HepG2 (cell line): ENCODE results near the gene CPSF7. TPM values are rescaled to one million over a fixed set of nuclear protein-coding genes. Genes with fewer than 3 reads are reported as not detected.
"Not testable (repeated sequence)": the region's sequence is repeated elsewhere in the genome, so short reads cannot be mapped to it uniquely, and the experiment has no call there.

ENCODE experiments used
- ATAC-seq: fragments of 200-7000 bp; cut with Tn5 transposase; 3 replicates; pipeline ENCODE4 v1.9.1; 2020; ENCODE audit warnings: mild to moderate bottlenecking, moderate library complexity
- BruUV-seq: library from RNA; stranded (reverse); fragments of 400-500 nt; replicated peaks from 2 replicates; lab custom pipeline; 2021; lab: Mats Ljungman, UMichigan
- CTCF ChIA-PET: fragments of 300-600 bp; formaldehyde crosslinking; extraction: SDS; loops from one replicate; lab custom pipeline; 2021; ENCODE audit warnings: low total read pairs, inconsistent platforms, low intra/inter-chr PET ratio; lab: Yijun Ruan, JAX
- POLR2A ChIA-PET: fragments of 350-600 bp; sonication (Branson Sonifier 250); formaldehyde crosslinking; loops from one replicate; lab custom pipeline; 2020; ENCODE audit warnings: antibody characterized with exemption, inconsistent platforms; lab: Yijun Ruan, JAX
- DNase-seq: peaks from one replicate; pipeline ENCODE4 v3.0.0-alpha.2; 2015; ENCODE audit warnings: low spot score
- FAIRE-seq: peaks from 3 replicates; lab custom pipeline; 2011; peaks lifted over from hg19 to GRCh38; lab: Jason Lieb, UNC
- H2AFZ ChIP-seq: one replicate; pipeline ENCODE4 v1.6.1; 2011; ENCODE audit warnings: low read length, inconsistent platforms
- H3K27ac ChIP-seq: fragments of 300-600 bp; 3 replicates; pipeline ENCODE4 v1.8.0; 2011; ENCODE audit warnings: mixed run types, mild to moderate bottlenecking, mixed read lengths, low read length, inconsistent platforms; ENCODE audit not compliant: insufficient read depth; ENCODE audit errors: extremely low read length
- H3K27me3 ChIP-seq, 2 experiments: fragments of 200-600 bp in 1 of 2; 2 replicates in 1 of 2; 3 replicates in 1 of 2; pipeline versions ENCODE4 v1.6.0 to v1.8.0; 2011; ENCODE audit warnings: low read length in 2 of 2, mild to moderate bottlenecking in 2 of 2, moderate library complexity in 2 of 2, inconsistent platforms in 1 of 2; ENCODE audit not compliant: insufficient read depth in 2 of 2, control insufficient read depth in 1 of 2
- H3K36me3 ChIP-seq, 2 experiments: fragments of 200-600 bp in 1 of 2; replicated peaks in 1 of 2; 2 replicates in 1 of 2; 3 replicates in 1 of 2; pipeline versions ENCODE4 v1.5.1 to v1.8.0; 2011; ENCODE audit warnings: low read length in 2 of 2, inconsistent platforms in 1 of 2; ENCODE audit not compliant: insufficient read depth in 2 of 2, control insufficient read depth in 1 of 2
- H3K4me1 ChIP-seq: 2 replicates; pipeline ENCODE4 v1.5.1; 2012; ENCODE audit warnings: low read length, inconsistent platforms; ENCODE audit not compliant: insufficient read depth
- H3K4me2 ChIP-seq: 2 replicates; pipeline ENCODE4 v1.6.0; 2011; ENCODE audit warnings: low read depth, low read length, inconsistent platforms
- H3K4me3 ChIP-seq, 3 experiments: fragments of 200-600 bp in 1 of 3; sonication (generic), shearing (Covaris generic) in 1 of 3; replicated peaks in 1 of 3; 2 replicates each; pipeline ENCODE4 v1.5.1; 2011 to 2016; ENCODE audit warnings: low read length in 3 of 3, inconsistent platforms in 2 of 3, low read depth in 2 of 3, mild to moderate bottlenecking in 2 of 3, control low read depth in 1 of 3, mixed read lengths in 1 of 3; ENCODE audit not compliant: insufficient read depth in 1 of 3
- H3K79me2 ChIP-seq: one replicate; pipeline ENCODE4 v1.6.1; 2011; ENCODE audit warnings: low read length, inconsistent platforms; ENCODE audit not compliant: insufficient read depth
- H3K9ac ChIP-seq: 2 replicates; pipeline ENCODE4 v1.6.0; 2011; ENCODE audit warnings: mild to moderate bottlenecking, low read depth, low read length, inconsistent platforms; ENCODE audit not compliant: insufficient read depth
- H3K9me3 ChIP-seq: 2 replicates; pipeline ENCODE4 v1.5.1; 2012; ENCODE audit warnings: mild to moderate bottlenecking, low read length
- H4K20me1 ChIP-seq: 2 replicates; pipeline ENCODE4 v1.6.0; 2011; ENCODE audit warnings: inconsistent platforms, mild to moderate bottlenecking, low read length, moderate library complexity; ENCODE audit not compliant: insufficient read depth
- CHCHD3 ChIP-seq: sonication (generic); formaldehyde crosslinking; IDR thresholded peaks from 2 replicates; pipeline ENCODE4 v1.8.0; 2022; ENCODE audit warnings: mild to moderate bottlenecking, missing genetic modification reagents, moderate library complexity
- FOXJ3 ChIP-seq: sonication (generic); formaldehyde crosslinking; IDR thresholded peaks from 2 replicates; pipeline ENCODE4 v1.4.0; 2020; ENCODE audit warnings: missing genetic modification reagents, mild to moderate bottlenecking, borderline replicate concordance
- ISL2 ChIP-seq: sonication (generic); formaldehyde crosslinking; IDR thresholded peaks from 2 replicates; pipeline ENCODE4 v1.5.0; 2020; ENCODE audit warnings: missing genetic modification reagents
- RAD51 ChIP-seq: fragments of 450-650 bp; IDR thresholded peaks from 2 replicates; pipeline ENCODE4 v1.6.1; 2016; ENCODE audit warnings: borderline replicate concordance
- ZNF747 ChIP-seq: sonication (generic); formaldehyde crosslinking; IDR thresholded peaks from 2 replicates; pipeline ENCODE4 v1.8.1; 2023; ENCODE audit warnings: missing genetic modification reagents, mild to moderate bottlenecking, borderline replicate concordance
- WGBS: methylation state at CpG from one replicate; pipeline ENCODE4 v1.1.6; 2017; ENCODE audit warnings: low lambda C conversion rate; 5-methylcytosine and 5-hydroxymethylcytosine counted together
- in situ Hi-C: cut with HindIII; loops from 2 replicates; pipeline ENCODE4 v1.10.0; 2017; ENCODE audit warnings: low pct_unique_long_range_greater_than_20kb; ENCODE audit not compliant: extremely low pct_ligation_motif_present
- intact Hi-C: fragments of 100-400 bp; cut with micrococcal nuclease; formaldehyde crosslinking; loops from one replicate; pipeline ENCODE4 v1.10.0; 2022; ENCODE audit not compliant: unreplicated experiment
- polyA plus RNA-seq, 8 experiments: library from polyadenylated mRNA; depleted of rRNA in 3 of 8; stranded (reverse) in 7 of 8; unstranded in 1 of 8; fragments of >200 nt; fragmentation: Illumina TruSeq in 4 of 8; extraction: Trizol in 4 of 8; gene quantifications; 2 replicates each; pipeline versions ENCODE4 v1.2.1 to v1.2.3, GENCODE V29; 2011 to 2016; ENCODE audit warnings: low read depth in 4 of 8, missing spikeins in 1 of 8, mixed read lengths in 1 of 8; ENCODE audit not compliant: insufficient read depth in 1 of 8
- total RNA-seq, 5 experiments: library from RNA; depleted of rRNA; stranded (reverse); fragments of >200 nt; fragmentation: Illumina TruSeq; extraction: Trizol; gene quantifications; 2 replicates each; pipeline ENCODE4 v1.2.3, GENCODE V29; 2016; ENCODE audit warnings: low read depth in 1 of 5

The CPSF7 gene
- total and polyA plus RNA-seq, 2 of the 13 experiments (the other 11 are each of a cell fraction or from before 2014, with no cell fraction given), result 34.1 to 36.8 TPM

- no peak overlapping the region for H3K9ac ChIP-seq
- H3K9me3 ChIP-seq, result no peaks in the 10 kb centered on the region
- H3K4me2 ChIP-seq, result no peak overlapping the region
- H3K27ac ChIP-seq, result no peak overlapping the region
- 85% methylated on average over 7 of the region's 7 CpGs for WGBS
- no peak for FAIRE-seq
- no peak overlapping the region for H3K4me3 ChIP-seq
- in situ Hi-C loops, result no loop called here
- no peaks in the 10 kb centered on the region for H3K4me1 ChIP-seq
- TF ChIP-seq ZNF747 (no peak), RAD51 (no peak), ISL2 (CRISPR knock-in tag) (no peak), FOXJ3 (CRISPR knock-in tag) (no peak), CHCHD3 (CRISPR knock-in tag) (no peak)
- TF ChIP-seq, all 625 proteins: peak for 0
- no peaks in the 10 kb centered on the region for H3K36me3 ChIP-seq
- H4K20me1 ChIP-seq, result no peaks in the 10 kb centered on the region
- ChIA-PET CTCF (no interaction called here), POLR2A (no interaction called here)
- H2AFZ ChIP-seq, result no peak overlapping the region
- intact Hi-C loops, result no loop called here
- ATAC-seq (no peak), DNase-seq (no peak)
- no TSS peak for BruUV-seq
- no peaks in the 10 kb centered on the region for H3K27me3 ChIP-seq
- H3K79me2 ChIP-seq, result no peaks in the 10 kb centered on the region
Observed at GRCh38 chr11:61468002-61468401, 38.2 kb upstream of the CPSF7 start.

- BruUV-seq, H3K4me2 ChIP-seq, ATAC-seq, H3K79me2 ChIP-seq, H3K36me3 ChIP-seq, H2AFZ ChIP-seq, POLR2A ChIA-PET, H3K9me3 ChIP-seq, H3K4me3 ChIP-seq, H3K27me3 ChIP-seq, CTCF ChIA-PET, H4K20me1 ChIP-seq, DNase-seq, in situ Hi-C loops, H3K27ac ChIP-seq, H3K9ac ChIP-seq, FAIRE-seq, H3K4me1 ChIP-seq, intact Hi-C loops: not testable (repeated sequence)
- 95% methylated on average over 6 of the region's 6 CpGs for WGBS
Observed at GRCh38 chr11:61467602-61468001, 37.8 kb upstream of the CPSF7 start.
